Endothelial cell (in vitro differentiated cells): ENCODE measurements around the gene SNRPB. TPM values are rescaled to one million over a fixed set of nuclear protein-coding genes. Genes with fewer than 3 reads are reported as not detected.

ENCODE experiments used
- DNase-seq: peaks from one replicate; pipeline ENCODE4 v3.0.0; 2021; ENCODE audit warnings: low spot score
- H3K27ac Mint-ChIP-seq: one replicate; pipeline ENCODE4 v1.8.0; 2021; ENCODE audit warnings: mixed read lengths, inconsistent platforms; ENCODE audit not compliant: unreplicated experiment
- H3K27me3 Mint-ChIP-seq: one replicate; pipeline ENCODE4 v1.8.0; 2021; ENCODE audit warnings: mild to moderate bottlenecking, moderate library complexity, mixed read lengths, inconsistent platforms; ENCODE audit not compliant: unreplicated experiment
- H3K36me3 Mint-ChIP-seq: one replicate; pipeline ENCODE4 v1.8.0; 2021; ENCODE audit warnings: mild to moderate bottlenecking, low read depth, mixed read lengths, inconsistent platforms; ENCODE audit not compliant: unreplicated experiment
- H3K4me1 Mint-ChIP-seq: one replicate; pipeline ENCODE4 v1.8.0; 2021; ENCODE audit warnings: mild to moderate bottlenecking, mixed read lengths, inconsistent platforms; ENCODE audit not compliant: unreplicated experiment
- H3K4me3 Mint-ChIP-seq: one replicate; pipeline ENCODE4 v1.8.0; 2021; ENCODE audit warnings: mild to moderate bottlenecking, mixed read lengths, inconsistent platforms; ENCODE audit not compliant: unreplicated experiment
- H3K9me3 Mint-ChIP-seq: one replicate; pipeline ENCODE4 v1.8.0; 2021; ENCODE audit warnings: mixed read lengths, inconsistent platforms; ENCODE audit not compliant: unreplicated experiment
- total RNA-seq: library from RNA; stranded (reverse); fragmentation: NEBNext Ultra II Directional; extraction: Animal tissue kit (Norgen Biotek cat#: 25700); gene quantifications from one replicate; pipeline ENCODE4 v1.2.1, GENCODE V29; 2021; ENCODE audit not compliant: unreplicated experiment
- TF ChIP-seq, protein P1 (sequence below): fragments of 200-600 bp; sonication (generic); IDR thresholded peaks from one replicate; pipeline ENCODE4 v1.5.0; 2021; ENCODE audit warnings: antibody characterized with exemption; ENCODE audit not compliant: unreplicated experiment

SNRPB gene
- total RNA-seq, 1 donor from 2014 or later: 195 TPM

DNA sequence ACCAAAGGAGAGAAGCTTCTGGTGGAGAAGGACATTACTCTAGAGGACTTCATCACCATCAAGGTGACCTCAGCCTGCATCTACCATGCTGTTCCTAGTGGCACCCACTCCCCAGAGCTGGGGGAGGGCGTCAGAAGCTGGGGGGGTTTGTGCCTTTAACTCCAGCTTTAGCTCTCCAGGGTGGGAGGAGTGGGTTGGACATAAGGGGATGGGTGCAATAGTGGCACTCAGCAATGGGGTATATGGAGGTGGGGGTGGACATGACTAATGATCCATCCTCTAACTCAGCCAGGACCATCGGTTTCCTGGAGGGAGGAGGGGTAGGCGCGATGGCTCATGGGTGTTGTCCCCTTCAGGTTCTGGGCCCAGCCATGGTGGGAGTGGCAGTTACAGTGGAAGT is 40.1 kb downstream of the SNRPB start:
- no peak for DNase-seq
- TF ChIP-seq, protein P1, sequence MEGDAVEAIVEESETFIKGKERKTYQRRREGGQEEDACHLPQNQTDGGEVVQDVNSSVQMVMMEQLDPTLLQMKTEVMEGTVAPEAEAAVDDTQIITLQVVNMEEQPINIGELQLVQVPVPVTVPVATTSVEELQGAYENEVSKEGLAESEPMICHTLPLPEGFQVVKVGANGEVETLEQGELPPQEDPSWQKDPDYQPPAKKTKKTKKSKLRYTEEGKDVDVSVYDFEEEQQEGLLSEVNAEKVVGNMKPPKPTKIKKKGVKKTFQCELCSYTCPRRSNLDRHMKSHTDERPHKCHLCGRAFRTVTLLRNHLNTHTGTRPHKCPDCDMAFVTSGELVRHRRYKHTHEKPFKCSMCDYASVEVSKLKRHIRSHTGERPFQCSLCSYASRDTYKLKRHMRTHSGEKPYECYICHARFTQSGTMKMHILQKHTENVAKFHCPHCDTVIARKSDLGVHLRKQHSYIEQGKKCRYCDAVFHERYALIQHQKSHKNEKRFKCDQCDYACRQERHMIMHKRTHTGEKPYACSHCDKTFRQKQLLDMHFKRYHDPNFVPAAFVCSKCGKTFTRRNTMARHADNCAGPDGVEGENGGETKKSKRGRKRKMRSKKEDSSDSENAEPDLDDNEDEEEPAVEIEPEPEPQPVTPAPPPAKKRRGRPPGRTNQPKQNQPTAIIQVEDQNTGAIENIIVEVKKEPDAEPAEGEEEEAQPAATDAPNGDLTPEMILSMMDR: no peak
- Mint-ChIP-seq H3K4me1 (no peaks in the 10 kb centered on the region), H3K9me3 (no peaks in the 10 kb centered on the region), H3K36me3 (no peaks in the 10 kb centered on the region), H3K27ac (no peak overlapping the region), H3K27me3 (peaks cover 7% of the 10 kb centered on the region), H3K4me3 (no peak overlapping the region)

DNA sequence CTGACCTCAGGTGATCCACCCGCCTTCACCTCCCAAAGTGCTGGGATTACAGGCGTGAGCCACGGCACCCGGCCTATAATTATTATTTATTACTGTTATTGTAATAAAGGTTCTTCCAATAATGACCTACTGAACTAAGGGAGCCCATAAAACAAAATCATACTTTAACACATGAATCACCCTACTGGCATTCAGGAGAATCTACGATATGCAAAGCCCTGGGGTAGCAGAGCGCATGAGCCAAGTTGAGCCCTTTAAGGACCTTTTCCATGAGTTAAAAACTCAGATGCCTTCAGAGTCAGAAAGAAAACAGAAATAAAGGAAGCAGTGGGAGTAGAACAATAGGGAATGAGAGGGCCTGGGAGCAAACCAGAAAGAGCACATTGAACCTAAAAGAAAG is 41.5 kb downstream of the SNRPB start:
- no peaks in the 10 kb centered on the region for H3K9me3 Mint-ChIP-seq
- H3K4me3 Mint-ChIP-seq: no peak overlapping the region
- H3K4me1 Mint-ChIP-seq: no peaks in the 10 kb centered on the region
- H3K27ac Mint-ChIP-seq: no peak overlapping the region
- no peak for DNase-seq
- TF ChIP-seq, protein P1: no peak
- H3K36me3 Mint-ChIP-seq: no peaks in the 10 kb centered on the region
- peaks cover 7% of the 10 kb centered on the region for H3K27me3 Mint-ChIP-seq

DNA sequence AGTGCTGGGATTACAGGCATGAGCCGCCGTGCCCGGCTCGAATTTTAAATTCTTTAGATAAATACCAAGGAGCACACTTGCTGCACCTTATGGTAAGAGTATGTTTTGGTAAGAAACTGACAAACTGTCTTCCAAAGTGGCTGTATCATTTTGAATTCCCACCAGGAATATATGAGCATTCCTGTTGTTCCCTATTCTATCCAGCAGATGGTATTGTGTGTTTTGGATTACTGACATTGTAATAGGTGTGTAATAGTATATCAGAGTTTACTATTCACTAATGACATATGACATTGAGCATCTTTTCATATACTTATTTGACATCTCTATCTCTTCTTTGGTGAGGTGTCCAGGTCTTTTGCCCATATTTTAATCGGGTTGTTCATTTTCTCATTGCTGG is 49.3 kb downstream of the SNRPB start:
- Mint-ChIP-seq H3K4me1 (no peaks in the 10 kb centered on the region), H3K4me3 (no peak overlapping the region), H3K36me3 (no peaks in the 10 kb centered on the region), H3K9me3 (no peaks in the 10 kb centered on the region), H3K27ac (no peak overlapping the region), H3K27me3 (no peaks in the 10 kb centered on the region)
- TF ChIP-seq, protein P1: peak; percentile 45
- DNase-seq: no peak

DNA sequence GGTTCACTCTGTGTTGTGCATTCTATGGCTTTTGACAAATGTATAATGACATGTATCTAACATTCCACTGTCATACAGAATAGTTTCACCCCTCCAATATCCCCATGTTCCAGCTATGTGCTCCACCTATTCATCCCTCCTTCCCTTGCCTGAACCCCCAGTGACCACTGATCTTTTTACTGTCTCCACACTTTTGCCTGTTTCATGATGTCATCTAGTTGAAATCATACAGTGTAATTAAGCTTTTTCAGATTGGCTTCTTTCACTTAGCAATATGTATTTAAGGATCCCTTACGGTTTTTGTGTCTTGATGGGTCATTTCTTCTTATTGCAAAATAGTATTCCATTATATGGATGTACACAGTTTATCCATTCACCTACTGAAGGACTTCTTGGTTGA is 50.1 kb downstream of the SNRPB start:
- H3K4me3 Mint-ChIP-seq: no peak overlapping the region

DNA sequence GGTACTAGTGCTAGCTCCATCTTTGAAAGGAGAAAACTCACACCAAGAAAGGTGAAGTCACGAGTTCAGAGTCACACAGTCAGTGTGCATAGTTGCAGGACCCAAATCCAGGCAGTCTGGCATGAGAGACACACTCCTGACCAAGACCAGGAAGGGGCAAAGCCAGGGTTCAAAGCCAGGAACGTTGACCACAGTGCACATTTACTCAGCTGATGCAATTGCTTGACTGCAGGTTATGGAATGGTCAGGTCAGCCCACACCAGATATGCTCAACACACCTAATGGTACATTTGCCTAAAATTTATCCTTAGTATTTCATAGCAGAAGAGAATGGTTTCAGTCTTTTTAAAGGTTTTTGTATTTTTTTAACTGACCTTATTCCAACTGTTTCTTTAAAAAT is 52.2 kb downstream of the SNRPB start:
- H3K4me3 Mint-ChIP-seq: no peak overlapping the region
- TF ChIP-seq, protein P1: no peak
- no peak overlapping the region for H3K27ac Mint-ChIP-seq
- H3K27me3 Mint-ChIP-seq: no peaks in the 10 kb centered on the region
- no peaks in the 10 kb centered on the region for H3K36me3 Mint-ChIP-seq
- no peaks in the 10 kb centered on the region for H3K9me3 Mint-ChIP-seq
- DNase-seq: no peak
- H3K4me1 Mint-ChIP-seq: no peaks in the 10 kb centered on the region

More for the DNA sequence above, 50.1 kb downstream of the SNRPB start:
- DNase-seq: no peak
- H3K9me3 Mint-ChIP-seq: no peaks in the 10 kb centered on the region
- no peak overlapping the region for H3K27ac Mint-ChIP-seq
- TF ChIP-seq, protein P1: no peak
- no peaks in the 10 kb centered on the region for H3K36me3 Mint-ChIP-seq
- H3K27me3 Mint-ChIP-seq: no peaks in the 10 kb centered on the region
- H3K4me1 Mint-ChIP-seq: no peaks in the 10 kb centered on the region
